HUES6 (cell line): ENCODE results near the gene ZC3H18.

Experiments used
- H3K27ac ChIP-seq: 2 replicates; pipeline ENCODE4 v1.7.0; 2013; ENCODE audit warnings: low read depth, mild to moderate bottlenecking, low read length, inconsistent platforms
- H3K27me3 ChIP-seq: 2 replicates; pipeline ENCODE4 v1.6.1; 2013; ENCODE audit warnings: low read length; ENCODE audit not compliant: control insufficient read depth, insufficient read depth
- H3K36me3 ChIP-seq: 2 replicates; pipeline ENCODE4 v1.6.1; 2013; ENCODE audit warnings: low read length; ENCODE audit not compliant: control insufficient read depth, insufficient read depth
- H3K4me1 ChIP-seq: 2 replicates; pipeline ENCODE4 v1.6.1; 2013; ENCODE audit warnings: low read length; ENCODE audit not compliant: control insufficient read depth, insufficient read depth
- H3K4me3 ChIP-seq: 2 replicates; pipeline ENCODE4 v1.5.1; 2013; ENCODE audit warnings: low read depth, low read length
- H3K9ac ChIP-seq: one replicate; pipeline ENCODE4 v1.6.1; 2013; ENCODE audit warnings: mild to moderate bottlenecking, low read length
- H3K9me3 ChIP-seq: 2 replicates; pipeline ENCODE4 v1.6.1; 2013; ENCODE audit warnings: low read depth, low read length; ENCODE audit not compliant: control insufficient read depth, insufficient read depth

ZC3H18 gene

DNA sequence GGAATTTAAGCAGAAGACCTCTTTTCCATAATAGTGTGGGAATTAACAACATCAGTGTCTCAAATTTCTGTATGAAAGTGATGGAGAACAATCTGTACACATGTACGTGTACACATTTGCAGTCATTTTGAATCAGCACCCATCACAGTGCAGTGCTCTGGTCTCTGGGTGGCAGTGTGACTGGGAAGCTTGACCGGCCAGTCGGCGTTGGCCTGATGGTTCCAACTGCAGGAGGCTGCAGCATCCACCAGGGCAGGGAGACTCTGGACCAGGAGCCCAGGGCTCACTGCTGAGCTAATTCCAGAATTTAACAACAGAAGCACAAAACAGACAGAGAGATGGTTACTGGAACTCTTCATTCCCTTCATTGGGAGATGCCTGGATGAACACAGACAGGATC is 17.9 kb downstream of the ZC3H18 start:
- H3K9ac ChIP-seq = no peak overlapping the region
- no peaks in the 10 kb centered on the region for H3K4me1 ChIP-seq
- H3K27ac ChIP-seq = no peak overlapping the region
- H3K36me3 ChIP-seq = peaks cover 74% of the 10 kb centered on the region
- no peaks in the 10 kb centered on the region for H3K27me3 ChIP-seq
- no peak overlapping the region for H3K4me3 ChIP-seq
- H3K9me3 ChIP-seq = no peaks in the 10 kb centered on the region

GRCh38 chr16:88588754-88589153 is 18.6 kb downstream of the ZC3H18 start:
- Histone ChIP-seq H3K27me3 (no peaks in the 10 kb centered on the region), H3K36me3 (peaks cover 74% of the 10 kb centered on the region), H3K9ac (no peak overlapping the region), H3K4me1 (no peaks in the 10 kb centered on the region), H3K4me3 (no peak overlapping the region), H3K27ac (no peak overlapping the region), H3K9me3 (no peaks in the 10 kb centered on the region)

- Histone ChIP-seq H3K27ac (no peak overlapping the region), H3K4me3 (no peak overlapping the region), H3K4me1 (no peaks in the 10 kb centered on the region), H3K36me3 (peaks cover 77% of the 10 kb centered on the region), H3K9me3 (no peaks in the 10 kb centered on the region), H3K9ac (no peak overlapping the region), H3K27me3 (no peaks in the 10 kb centered on the region)
These were observed 19.2 kb downstream of the ZC3H18 start for GRCh38 chr16:88589441-88589840.

DNA sequence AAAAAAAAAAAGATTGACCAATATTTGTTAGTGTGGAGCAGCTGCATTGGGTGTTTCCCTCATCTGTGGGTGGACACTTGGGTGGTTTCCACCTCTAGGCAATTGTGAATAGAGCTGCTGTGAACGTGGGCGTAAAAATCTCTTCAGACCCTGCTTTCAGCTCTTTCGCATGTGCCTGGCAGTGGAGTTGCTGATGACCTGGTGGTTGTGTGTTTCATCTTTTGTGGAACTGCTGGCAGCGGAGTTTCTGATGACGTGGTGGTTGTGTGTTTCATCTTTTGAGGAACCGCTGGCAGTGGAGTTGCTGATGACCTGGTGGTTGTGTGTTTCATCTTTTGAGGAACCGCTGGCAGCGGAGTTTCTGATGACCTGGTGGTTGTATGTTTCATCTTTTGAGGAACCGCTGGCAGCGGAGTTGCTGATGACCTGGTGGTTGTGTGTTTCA is 21.4 kb downstream of the ZC3H18 start:
- peaks cover 68% of the 10 kb centered on the region for H3K36me3 ChIP-seq
- H3K4me1 ChIP-seq = no peaks in the 10 kb centered on the region
- H3K4me3 ChIP-seq = no peak overlapping the region
- H3K9ac ChIP-seq = no peak overlapping the region
- no peaks in the 10 kb centered on the region for H3K9me3 ChIP-seq
- H3K27me3 ChIP-seq = no peaks in the 10 kb centered on the region
- no peak overlapping the region for H3K27ac ChIP-seq

GRCh38 chr16:88593061-88593460 is 22.9 kb downstream of the ZC3H18 start:
- Histone ChIP-seq H3K27me3 (no peaks in the 10 kb centered on the region), H3K4me1 (no peaks in the 10 kb centered on the region), H3K27ac (no peak overlapping the region), H3K9me3 (no peaks in the 10 kb centered on the region), H3K4me3 (no peak overlapping the region), H3K9ac (no peak overlapping the region), H3K36me3 (peaks cover 55% of the 10 kb centered on the region)

- Histone ChIP-seq H3K4me1 (no peaks in the 10 kb centered on the region), H3K36me3 (peaks cover 55% of the 10 kb centered on the region), H3K27ac (no peak overlapping the region), H3K4me3 (no peak overlapping the region), H3K9ac (no peak overlapping the region), H3K27me3 (no peaks in the 10 kb centered on the region), H3K9me3 (no peaks in the 10 kb centered on the region)
These were observed 23.3 kb downstream of the ZC3H18 start for GRCh38 chr16:88593489-88593888.

- H3K36me3 ChIP-seq = peaks cover 54% of the 10 kb centered on the region
- no peaks in the 10 kb centered on the region for H3K4me1 ChIP-seq
- H3K27me3 ChIP-seq = no peaks in the 10 kb centered on the region
- no peak overlapping the region for H3K27ac ChIP-seq
- H3K9ac ChIP-seq = no peak overlapping the region
- H3K9me3 ChIP-seq = no peaks in the 10 kb centered on the region
- no peak overlapping the region for H3K4me3 ChIP-seq
These were observed 23.7 kb downstream of the ZC3H18 start for GRCh38 chr16:88593910-88594309.

DNA sequence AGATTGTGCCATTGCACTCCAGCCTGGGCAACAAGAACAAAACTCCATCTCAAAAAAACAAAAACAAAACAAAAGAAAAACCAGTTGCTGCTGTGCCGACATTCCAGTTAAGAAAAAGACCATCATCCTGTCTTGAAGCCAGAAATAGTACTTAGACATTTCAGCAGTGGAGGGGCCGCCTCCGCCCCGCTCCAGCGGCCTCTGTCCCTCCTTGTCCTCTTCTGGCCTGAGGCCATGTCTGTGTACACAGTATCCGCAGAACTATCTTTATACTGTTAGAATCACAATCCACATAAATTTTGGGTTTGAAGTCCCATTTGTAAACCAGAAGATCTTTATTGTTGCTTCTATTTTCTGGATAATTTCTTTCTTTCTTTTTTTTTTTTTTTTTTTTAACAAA is 24.9 kb downstream of the ZC3H18 start:
- H3K4me1 ChIP-seq = no peaks in the 10 kb centered on the region
- no peak overlapping the region for H3K4me3 ChIP-seq
- no peak overlapping the region for H3K27ac ChIP-seq
- no peaks in the 10 kb centered on the region for H3K27me3 ChIP-seq
- no peak overlapping the region for H3K9ac ChIP-seq
- peaks cover 54% of the 10 kb centered on the region for H3K36me3 ChIP-seq
- no peaks in the 10 kb centered on the region for H3K9me3 ChIP-seq

DNA sequence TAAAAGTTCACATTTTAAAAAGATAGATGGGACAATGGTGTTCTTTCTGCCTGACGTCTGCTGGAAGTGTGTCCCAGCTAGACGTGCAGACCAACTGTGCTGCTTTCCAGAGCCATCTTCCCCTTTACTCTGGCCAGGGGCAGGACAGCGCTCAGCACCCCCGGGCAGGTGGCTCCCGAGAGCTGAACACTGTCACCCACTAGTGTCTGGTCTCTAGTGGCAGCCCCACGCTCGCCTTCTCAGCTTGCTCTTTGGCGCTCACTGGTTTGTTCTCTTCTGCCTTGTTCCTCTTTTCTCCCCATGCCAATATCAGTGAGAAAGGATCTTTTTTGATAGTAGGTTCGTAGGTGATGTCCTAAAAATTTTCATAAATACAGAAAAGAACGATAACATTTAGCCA is 25.7 kb downstream of the ZC3H18 start:
- Histone ChIP-seq H3K27ac (no peak overlapping the region), H3K4me3 (no peak overlapping the region), H3K27me3 (no peaks in the 10 kb centered on the region), H3K36me3 (peaks cover 57% of the 10 kb centered on the region), H3K9ac (no peak overlapping the region), H3K4me1 (no peaks in the 10 kb centered on the region), H3K9me3 (no peaks in the 10 kb centered on the region)

DNA sequence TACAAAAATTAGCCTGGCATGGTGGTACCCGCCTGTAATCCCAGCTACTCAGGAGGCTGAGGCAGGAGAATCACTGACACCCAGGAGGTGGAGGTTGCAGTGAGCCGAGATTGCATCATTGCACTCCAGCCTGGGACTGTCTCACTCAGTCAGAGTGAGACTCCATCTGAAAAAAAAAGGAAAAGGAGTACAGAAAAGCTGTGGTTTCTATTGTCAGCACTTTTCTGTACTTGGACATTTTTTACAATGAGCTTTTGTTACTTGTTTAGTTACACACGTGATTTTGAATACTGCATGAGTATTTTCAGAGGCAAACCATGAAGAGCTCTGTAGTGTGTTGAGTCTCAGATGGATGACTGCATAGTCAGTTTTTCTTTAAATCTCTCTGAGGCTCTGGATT is 26.3 kb downstream of the ZC3H18 start:
- Histone ChIP-seq H3K27me3 (no peaks in the 10 kb centered on the region), H3K4me3 (no peak overlapping the region), H3K36me3 (peaks cover 61% of the 10 kb centered on the region), H3K27ac (no peak overlapping the region), H3K9me3 (no peaks in the 10 kb centered on the region), H3K4me1 (no peaks in the 10 kb centered on the region), H3K9ac (no peak overlapping the region)

GRCh38 chr16:88597856-88598491 is 27.8 kb downstream of the ZC3H18 start:
- Histone ChIP-seq H3K9me3 (no peaks in the 10 kb centered on the region), H3K4me3 (no peak overlapping the region), H3K36me3 (peaks cover 64% of the 10 kb centered on the region), H3K4me1 (no peaks in the 10 kb centered on the region), H3K9ac (no peak overlapping the region), H3K27me3 (no peaks in the 10 kb centered on the region), H3K27ac (no peak overlapping the region)
